HG03439 (cell line): ENCODE data around the gene ADAMTS13.
"Not testable (repeated sequence)": the region's sequence is repeated elsewhere in the genome, so short reads cannot be mapped to it uniquely, and the experiment has no call there.

Source experiments
- ATAC-seq: cut with Tn5 transposase; IDR thresholded peaks from one replicate; pipeline ENCODE4 v1.9.1; 2021; ENCODE audit warnings: mild to moderate bottlenecking, moderate library complexity; ENCODE audit not compliant: unreplicated experiment

ADAMTS13 gene

DNA sequence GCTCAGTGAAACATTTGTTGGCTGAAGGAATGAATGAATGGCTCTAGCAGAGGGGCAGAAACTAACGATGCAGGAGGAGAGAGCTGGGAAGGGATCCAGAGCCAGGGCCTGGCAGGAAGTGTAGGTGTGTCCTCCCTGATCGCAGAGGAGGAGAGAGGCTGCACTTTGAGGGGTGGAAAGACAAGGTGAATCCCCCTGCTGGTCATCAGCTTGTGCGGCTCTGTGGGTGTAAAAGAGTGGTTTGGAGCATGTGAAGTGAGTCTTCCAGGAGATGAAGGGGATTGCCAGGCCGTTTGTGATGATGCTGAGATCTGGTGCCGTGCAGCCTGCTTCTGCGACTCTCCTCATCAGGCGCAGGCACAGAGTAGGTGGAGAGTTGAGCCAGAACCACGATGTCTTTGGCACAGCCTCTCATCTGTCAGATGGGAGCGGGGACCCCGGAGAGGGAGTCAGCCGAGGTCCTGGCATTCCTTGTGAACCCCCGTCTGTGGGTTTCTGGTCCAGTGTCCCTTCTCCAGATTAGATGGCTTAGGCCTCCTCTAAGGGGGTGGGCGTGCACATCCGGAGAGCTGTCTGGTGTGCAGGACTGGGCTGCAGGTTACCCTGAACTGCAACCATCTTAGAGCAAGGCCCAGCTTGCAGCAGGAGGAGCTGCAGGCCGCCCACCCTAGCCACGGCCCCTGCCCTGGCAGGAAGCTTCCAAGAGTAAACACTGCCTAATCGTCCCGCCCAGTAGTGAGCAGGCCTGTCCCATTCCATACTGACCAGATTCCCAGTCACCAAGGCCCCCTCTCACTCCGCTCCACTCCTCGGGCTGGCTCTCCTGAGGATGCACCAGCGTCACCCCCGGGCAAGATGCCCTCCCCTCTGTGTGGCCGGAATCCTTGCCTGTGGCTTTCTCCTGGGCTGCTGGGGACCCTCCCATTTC, at the start of gene ADAMTS13:
Gene ADAMTS13 (plus strand): TSS at position 753 of the 928 bp plus-strand sequence. CDS start 77 bp downstream, at position 830.
- no peak for ATAC-seq

DNA sequence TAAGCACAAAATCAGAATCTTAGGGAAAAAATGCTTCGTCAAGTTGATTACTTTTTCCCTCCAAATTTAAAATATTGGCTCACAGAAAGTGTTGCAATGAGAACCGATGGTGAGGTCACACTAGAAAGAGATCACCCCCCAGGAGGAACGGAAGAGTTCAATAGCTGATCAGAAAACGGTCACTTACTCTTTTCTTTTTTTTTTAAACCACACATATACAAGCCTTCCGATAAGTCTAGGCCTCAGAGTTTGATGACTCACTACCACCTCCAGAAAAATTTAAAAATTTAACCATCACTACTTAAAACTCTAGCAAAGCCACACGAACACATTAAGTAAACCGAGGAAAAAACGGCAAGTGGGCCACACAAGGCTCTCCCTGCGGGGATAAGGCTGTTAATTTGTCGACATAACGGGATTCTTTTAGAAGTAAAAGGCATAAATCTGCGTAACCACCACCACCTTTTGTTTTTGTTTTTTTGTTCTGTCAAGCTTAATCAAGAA, 47.5 kb upstream of the ADAMTS13 start:
- ATAC-seq = no peak

DNA sequence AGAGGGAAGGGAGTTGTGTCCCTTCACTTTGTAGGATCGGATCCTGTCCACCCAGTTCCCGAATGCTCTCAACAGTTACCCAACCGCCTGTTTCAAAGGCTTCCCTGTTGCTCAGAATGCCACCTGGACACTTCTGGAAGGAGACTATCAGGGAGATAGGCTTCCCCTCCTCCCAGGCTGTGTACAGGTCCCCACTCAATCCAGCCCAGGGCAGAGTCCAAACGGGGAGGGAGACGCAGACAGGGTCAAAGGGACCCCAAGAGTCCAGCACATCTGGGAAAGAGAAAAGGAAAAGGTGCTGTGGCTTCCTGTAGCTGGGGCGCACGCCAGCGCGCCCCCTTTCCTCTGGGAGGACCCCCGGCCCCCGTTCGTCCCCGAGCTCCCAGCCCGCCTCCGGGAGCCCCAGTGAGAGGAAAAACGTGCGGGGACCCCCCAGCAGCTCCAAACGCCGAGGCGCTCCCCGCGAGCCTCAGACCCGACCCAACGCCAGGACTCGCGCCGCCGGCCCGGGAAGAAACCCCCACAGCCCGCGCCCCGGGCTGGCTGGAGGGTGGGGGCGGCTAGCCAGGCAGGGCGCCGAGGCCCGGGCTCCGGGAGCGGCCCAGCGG, 46.9 kb upstream of the ADAMTS13 start:
- peak; percentile 9 for ATAC-seq

DNA sequence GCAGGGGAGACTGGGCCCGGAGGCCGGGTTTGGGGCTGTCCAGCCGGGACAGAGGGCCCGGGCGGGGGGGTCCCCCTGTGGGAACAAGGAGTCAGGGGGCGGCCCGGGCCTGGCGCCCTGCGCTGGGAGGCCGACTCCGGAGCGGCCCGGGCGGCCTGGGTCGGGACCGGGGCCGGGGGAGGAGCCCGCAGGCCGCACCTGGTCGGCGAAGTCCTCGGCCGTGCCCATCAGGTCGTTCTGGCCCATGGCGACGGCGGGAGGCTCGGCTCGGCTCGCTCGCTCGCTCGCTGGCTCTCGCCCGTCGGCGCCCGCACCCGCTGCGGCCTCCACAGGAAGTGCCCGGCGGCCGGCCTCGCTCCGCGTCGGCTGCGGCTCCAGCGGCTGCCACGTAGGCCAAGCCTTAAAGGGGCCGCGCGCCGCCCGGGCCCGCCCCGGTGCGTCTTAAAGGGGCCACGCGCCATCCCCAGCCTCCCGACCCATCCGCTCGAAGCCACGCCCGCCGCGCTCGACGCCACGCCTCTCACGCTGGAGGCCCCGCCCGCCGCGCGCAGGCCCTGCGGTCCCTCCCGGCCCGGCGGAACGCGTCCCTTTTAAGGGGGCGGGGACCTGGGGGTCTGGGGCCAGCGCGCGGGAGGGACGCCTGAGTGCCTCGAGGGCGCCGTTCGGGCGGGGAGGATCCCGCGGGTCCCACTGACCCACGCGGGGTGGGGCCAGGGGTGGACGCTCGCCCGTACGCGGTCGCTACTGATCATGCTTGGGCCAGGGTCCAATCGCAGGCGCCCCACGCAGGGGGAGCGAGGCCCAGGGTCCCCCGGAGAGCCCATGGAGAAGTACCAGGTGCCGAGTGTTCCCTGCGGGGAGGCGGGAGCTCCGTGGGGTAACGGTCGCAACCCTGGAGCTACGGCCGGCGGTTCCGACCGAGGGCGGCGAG, 46.2 kb upstream of the ADAMTS13 start, which contains the start of the genes STKLD1 and SURF4:
Gene STKLD1 (plus strand): TSS at position 643 of the 931 bp plus-strand sequence. CDS start 108 bp downstream, at position 751.
Gene SURF4 (minus strand): TSS at position 337 of the 931 bp plus-strand sequence. CDS start 91 bp downstream, at position 246.
- ATAC-seq = peak; percentile 91

DNA sequence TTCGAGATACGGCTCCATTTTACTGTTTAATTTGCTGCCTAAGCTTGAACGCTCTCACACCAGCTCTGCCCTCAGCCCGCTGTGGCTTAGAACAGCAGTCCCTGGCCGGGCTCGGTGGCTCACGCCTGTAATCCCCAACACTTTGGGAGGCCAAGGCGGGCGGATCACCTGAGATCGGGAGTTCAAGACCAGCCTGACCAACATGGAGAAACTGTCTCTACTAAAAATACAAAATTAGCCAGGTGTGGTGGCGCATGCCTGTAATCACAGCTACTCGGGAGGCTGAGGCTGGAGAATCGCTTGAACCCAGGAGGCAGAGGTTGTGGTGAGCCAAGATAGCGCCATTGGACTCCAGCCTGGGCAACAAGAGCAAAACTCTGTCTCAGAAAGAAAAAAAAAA, 44.9 kb upstream of the ADAMTS13 start:
- not testable (repeated sequence) for ATAC-seq

DNA sequence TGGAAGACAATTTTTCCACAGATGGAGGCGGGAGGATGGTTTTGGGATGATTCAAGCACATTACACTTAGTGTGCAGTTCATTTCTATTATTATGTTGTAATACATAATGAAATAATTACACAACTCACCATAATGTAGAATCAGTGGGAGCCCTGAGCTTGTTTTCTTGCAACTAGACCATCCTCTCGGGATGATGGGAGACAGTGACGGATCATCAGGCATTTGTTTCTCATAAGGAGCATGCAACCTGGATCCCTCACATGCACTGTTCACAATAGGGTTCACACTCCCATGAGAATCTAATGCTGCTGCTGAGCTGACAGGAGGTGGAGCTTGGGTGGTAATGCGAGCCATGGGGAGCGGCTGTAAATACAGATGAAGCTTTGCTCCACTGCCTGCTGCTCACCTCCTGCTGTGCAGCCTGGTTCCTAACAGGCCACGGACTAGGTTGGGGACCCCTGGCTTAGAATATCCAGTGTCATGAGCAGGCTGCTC, 44.4 kb upstream of the ADAMTS13 start:
- no peak for ATAC-seq

DNA sequence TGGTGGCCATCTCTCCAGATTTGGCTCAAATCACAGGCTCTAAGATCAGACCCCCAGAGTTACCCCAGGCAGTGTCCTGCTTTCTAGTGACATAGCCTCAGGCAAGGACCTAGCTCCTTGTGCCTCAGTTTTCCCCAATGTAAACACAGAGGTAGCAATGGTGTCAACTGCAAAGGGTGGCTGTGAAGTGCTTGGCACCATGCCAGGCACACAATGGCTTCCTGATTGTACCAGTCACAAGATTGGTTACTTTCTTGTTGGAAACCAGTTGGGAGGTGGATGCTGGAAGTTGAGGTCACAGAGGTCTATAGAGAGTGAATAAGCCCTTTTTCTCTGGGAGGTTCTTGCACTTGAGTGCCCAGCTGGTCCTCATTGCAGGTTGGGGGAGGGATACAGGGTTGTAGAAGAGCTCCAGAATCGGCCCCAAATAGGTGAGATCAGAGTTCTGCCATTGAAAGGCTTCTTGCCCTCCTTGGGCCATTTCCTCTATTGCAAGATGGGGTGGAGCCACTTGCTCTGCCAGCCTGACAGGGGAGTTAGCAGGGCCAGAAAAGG, 43.7 kb upstream of the ADAMTS13 start:
- ATAC-seq = no peak

DNA sequence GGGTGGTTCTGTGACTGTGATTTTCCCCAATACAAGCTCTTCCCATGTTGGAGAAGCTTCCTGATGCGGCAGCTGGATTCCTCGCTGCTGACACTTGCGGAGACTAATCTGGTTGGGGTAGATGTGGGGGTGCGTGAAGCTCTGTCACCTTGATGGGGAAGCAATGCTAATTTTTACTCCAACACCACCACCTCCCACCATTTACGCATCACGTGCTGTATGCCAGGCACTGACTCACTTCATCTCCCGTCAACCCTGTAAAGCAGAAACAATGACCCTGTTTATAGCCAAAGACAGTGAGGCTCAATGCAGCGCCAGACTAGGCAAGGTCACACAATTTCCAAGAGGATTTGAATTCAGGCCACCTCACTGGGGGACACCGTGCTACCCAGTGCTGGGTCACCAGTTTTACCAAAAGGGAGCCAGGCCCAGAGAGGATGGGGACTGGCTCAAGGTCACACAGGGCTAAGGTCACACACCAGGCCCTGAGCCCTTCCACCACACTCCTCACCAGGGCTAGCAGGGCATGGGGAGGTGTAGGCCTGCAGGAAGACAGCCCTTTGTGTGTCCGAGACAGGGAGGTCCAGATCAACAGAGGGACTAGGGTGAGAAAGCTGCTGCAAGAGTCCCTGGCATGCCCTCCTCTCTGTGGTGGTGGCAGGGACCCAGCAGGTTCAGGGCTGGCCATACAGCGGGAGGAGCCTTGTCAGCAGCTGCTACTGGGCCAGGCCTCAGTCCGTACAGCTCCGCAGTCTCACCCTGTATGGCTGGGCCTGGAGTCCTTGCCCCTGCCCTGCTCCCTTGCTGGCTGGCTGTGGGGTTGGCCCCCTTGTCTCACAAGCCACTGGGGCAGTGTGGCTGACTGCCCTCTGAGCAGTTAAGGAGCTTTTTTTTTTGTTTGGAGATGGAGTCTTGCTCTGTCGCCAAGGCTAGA, 42.7 kb upstream of the ADAMTS13 start:
- ATAC-seq = no peak

DNA sequence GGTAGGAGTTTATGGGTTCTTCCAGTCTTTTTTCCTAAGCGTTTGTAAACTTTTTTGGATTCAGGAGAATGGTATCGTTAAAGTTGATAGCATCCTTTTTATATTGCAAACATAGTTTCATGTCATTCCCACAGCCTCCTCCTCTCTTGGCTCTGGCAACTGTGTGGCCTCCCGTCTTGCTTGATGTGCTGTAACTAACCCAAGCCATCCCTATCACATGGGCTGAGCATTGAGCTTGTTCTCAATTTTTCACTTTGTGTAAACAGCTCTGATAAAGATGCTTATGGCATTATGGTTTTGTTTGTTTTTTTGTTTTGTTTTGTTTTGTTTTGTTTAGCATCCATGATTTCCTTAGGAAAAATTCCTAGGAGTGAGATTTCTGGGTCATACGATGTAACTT, 41.4 kb upstream of the ADAMTS13 start:
- ATAC-seq = no peak

DNA sequence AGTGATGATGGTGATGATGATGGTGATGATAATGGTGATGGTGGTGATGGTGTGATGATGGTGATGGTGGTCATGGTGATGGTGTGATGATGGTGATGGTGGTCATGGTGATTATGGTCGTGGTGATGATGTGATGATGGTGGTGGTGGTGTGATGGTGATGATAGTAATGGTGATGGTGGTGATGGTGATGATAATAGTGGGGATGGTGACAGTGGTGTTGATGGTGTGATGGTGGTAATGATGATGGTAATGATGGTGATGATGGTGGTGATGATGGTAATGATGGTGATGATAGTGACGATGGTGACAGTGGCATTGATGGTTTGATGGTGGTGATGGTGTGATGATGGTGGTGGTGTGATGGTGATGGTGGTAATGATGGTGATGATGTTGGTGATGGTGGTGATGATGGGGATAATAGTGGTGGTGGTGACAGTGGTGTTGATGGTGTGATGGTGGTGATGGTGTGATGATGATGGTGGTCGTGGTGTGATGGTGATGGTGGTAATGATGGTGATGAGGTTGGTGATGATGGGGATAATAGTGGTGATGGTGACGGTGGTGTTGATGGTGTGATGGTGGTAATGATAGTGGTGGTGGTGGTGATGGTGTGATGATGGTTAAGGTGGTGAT, 39.5 kb upstream of the ADAMTS13 start:
- no peak for ATAC-seq

DNA sequence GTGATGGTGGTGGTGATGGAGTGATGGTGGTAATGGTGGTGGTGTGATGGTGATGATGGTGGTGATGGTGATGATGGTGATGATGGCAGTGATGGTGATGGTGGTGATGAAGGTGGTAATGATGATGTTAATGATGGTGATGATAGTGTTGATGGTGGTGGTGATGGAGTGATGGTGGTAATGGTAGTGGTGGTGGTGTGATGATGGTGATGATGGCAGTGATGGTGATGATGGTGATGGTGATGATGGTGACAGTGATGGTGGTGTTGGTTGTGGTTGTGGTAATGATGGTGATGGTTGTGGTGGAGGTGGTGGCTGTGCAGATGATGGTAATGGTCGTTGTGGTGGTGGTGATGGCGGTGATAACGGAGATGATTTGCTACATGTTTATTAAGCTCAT, 38.7 kb upstream of the ADAMTS13 start:
- no peak for ATAC-seq

DNA sequence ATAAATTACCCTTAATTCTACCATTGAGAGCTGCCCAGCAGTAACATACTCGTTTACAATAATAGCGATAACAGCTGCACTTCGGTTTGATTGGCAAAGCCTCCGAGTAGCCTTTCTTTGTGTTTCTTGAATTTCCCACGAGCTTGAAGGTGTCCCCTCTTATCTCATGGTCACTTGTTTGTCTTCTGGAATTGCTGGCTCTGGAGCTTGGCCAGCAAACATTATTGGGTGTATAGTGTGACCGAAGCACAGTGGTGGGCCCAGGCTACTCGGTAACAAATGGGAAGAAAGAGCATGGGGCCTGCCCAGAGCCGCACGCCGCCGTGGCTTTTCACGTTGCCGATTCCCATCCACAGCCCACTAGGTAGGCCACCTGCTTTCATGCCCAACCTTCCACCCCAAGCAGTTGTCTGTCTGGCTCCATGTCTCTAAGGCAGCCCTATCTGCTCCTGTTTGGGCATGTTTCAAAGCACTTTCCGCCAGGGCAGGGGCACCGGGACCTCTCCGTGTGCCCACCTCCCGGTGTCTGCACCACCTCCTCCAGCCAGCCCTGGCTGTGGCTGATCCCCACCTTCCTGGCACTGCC, 37.3 kb upstream of the ADAMTS13 start:
- no peak for ATAC-seq

DNA sequence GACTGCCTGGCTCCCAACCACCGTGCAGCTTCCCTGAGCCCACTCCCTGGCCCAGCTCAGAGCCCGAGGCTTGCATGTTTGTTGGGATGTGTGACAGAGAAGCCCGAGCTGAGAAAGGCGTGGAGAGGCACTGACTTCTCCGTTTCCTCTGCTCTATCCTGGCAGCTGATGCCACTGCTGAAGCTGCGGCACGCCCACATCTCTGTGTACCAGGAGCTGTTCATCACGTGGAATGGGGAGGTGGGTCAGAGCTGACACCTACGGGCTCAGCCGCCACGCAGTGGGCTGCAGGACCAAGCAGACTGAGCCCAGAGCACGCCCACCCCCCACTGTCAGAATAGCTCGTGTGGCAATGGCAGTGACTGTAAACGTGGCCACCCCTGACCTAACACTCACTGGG, 36.7 kb upstream of the ADAMTS13 start:
- no peak for ATAC-seq

DNA sequence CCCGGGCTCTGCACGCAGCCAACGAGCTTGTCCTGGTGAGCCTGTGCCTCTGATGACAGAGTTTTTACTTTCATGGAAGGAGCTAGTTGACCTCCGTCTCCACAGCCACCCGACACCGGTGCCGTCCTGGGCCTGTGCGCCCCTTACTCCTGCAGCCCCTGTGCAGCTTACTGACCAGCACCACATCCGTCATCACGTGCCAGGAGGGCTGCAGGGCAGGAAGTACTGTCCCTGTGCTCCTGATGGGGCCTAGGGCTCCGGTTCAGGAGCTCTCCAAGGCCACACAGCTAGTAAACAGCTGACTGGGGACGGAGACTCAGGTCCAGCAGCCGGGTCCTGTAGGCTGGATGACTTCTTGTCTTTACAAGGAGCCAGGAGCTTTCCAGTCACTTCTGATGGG, 35.8 kb upstream of the ADAMTS13 start:
- no peak for ATAC-seq

DNA sequence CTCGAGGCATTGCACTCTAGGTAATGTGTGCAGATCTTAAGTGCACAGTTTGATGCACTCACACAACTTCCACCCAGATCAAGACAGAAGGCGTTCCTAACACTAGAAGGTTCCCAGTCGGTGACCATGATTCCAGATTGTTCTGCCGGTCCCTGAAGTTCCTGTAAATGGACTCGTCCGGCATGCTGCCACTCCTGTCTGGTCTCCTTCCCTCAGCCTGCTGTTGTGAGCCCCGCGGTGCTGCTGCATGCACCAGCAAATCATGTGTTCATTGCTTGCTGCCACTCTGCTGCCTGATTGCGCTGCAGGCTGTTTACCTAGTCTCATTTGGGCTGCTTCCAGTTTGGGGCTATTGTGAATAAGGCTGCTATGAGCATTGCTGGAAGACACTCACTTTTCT, 34.5 kb upstream of the ADAMTS13 start:
- no peak for ATAC-seq

DNA sequence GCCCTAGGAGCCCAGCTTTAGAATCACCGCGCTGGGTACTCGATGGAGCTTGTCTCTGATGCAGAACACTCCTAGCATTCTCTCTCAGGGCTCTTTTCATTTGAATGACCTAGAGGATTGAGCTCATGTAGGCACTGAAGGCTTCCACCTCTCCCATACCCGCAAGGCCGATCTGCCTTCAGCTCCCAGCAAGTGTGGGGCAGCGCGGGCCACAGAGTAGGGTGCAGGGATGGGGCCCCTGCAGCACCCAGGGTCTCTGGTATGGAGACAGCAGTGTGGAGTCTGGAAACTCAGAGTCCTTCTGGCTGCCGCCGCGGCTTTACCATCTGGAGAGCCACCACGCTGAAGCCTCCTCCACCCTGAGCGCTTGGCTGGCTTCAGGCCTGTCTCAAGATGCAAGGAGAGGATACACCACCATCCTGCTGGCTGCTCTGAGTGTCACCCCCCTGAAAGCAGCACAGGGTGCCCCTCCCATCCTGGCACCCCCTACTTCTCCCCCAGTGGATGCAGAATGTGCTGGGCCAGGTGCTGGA, 33.1 kb upstream of the ADAMTS13 start:
- ATAC-seq = no peak

DNA sequence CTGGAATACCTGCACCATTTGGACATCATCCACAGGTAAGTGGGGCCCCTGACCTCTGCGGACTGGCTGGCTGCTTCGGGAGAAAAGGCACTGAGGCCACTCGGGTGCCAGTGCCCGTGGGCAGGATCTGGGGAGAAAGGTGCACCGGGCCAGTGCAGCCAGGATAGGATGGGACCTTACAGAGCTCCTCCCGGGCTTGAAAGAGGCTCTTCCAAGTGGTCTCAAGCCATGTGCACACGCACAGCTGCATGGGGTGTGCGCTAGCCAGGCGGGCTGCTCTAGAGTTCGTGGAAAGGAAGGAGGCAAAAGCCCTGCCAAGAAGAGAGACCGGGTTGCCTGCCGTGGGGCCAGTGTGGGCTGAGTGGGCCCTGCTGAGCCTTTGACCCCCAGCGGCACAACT, 32.6 kb upstream of the ADAMTS13 start:
- no peak for ATAC-seq

DNA sequence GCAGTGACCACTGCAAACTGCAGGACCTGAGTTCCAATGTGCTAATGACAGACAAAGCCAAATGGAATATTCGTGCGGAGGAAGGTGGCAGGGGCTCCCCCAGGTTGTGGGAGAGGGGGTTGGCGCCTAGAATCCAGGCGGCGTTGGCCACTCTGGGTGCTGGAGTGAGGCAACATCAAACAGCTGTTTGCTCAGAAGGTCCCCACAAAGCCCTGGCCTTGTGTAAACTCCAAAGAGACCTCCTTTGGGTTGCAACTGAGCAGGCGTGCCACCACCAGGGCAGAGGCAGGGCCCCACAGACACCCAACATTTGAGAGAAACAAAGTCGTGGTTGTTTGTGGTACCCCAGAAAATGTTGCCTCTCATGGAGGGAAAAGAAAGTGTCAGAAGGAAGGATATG, 31.5 kb upstream of the ADAMTS13 start:
- ATAC-seq = no peak
